HCT116 (cell line): ENCODE results near the gene KRT39. TPM values are rescaled to one million over a fixed set of nuclear protein-coding genes. Genes with fewer than 3 reads are reported as not detected.

Experiments
- ATAC-seq: fragments of 200-7000 bp; cut with Tn5 transposase; 2 replicates; pipeline ENCODE4 v1.9.1; 2020; ENCODE audit warnings: mild to moderate bottlenecking, moderate library complexity
- BruUV-seq: library from RNA; stranded (reverse); fragments of 400-500 nt; replicated peaks from 2 replicates; lab custom pipeline; 2021; lab: Mats Ljungman, UMichigan
- CTCF ChIA-PET: fragments of 300-600 bp; sonication (Branson Sonifier 250); formaldehyde crosslinking; loops from one replicate; lab custom pipeline; 2021; ENCODE audit warnings: antibody characterized with exemption; lab: Charles Lee
- POLR2A ChIA-PET: fragments of 300-600, 350-600 bp; sonication (Branson Sonifier 250); formaldehyde crosslinking; loops from one replicate; lab custom pipeline; 2021; ENCODE audit warnings: antibody characterized with exemption; lab: Charles Lee
- RAD21 ChIA-PET, 2 experiments: fragments of 300-600 bp; sonication (Branson Sonifier 250); formaldehyde crosslinking; loops; one replicate each; lab custom pipeline; 2023; ENCODE audit warnings: low total read pairs in 2 of 2; ENCODE audit not compliant: uncharacterized antibody in 2 of 2, unreplicated experiment in 2 of 2, low non-redundant PET in 1 of 2; lab: Charles Lee
- DNase-seq: peaks from one replicate; pipeline ENCODE4 v3.0.0-alpha.2; 2010; ENCODE audit warnings: low read depth, low spot score
- H2AFZ ChIP-seq: fragments of 200-600 bp; shearing (Covaris generic), sonication (generic); 2 replicates; pipeline ENCODE4 v1.6.1; 2017; ENCODE audit warnings: low read depth, mixed run types, mixed read lengths, antibody characterized with exemption, low read length; ENCODE audit not compliant: poor library complexity, severe bottlenecking
- H3K27ac ChIP-seq: 2 replicates; pipeline ENCODE4 v1.5.1; 2012; ENCODE audit warnings: low read depth, low read length
- H3K27me3 ChIP-seq: fragments of 200-600 bp; sonication (generic); 2 replicates; pipeline ENCODE4 v1.6.1; 2016; ENCODE audit warnings: mixed run types, low read length, mixed read lengths; ENCODE audit not compliant: insufficient read depth
- H3K36me3 ChIP-seq, 2 experiments: fragments of 200-500 bp in 1 of 2; fragments of 200-600 bp in 1 of 2; sonication (Bioruptor generic) in 1 of 2; sonication (generic) in 1 of 2; 2 replicates each; pipeline versions ENCODE4 v1.5.1 to v1.6.1; 2014 to 2016; ENCODE audit warnings: low read length in 2 of 2, inconsistent platforms in 1 of 2, mixed read lengths in 1 of 2, mixed run types in 1 of 2; ENCODE audit not compliant: insufficient read depth in 2 of 2, control insufficient read depth in 1 of 2
- H3K4me1 ChIP-seq, 2 experiments: fragments of 200-600 bp in 1 of 2; sonication (generic) in 1 of 2; 2 replicates each; pipeline versions ENCODE4 v1.5.1 to v1.6.1; 2012 to 2017; ENCODE audit warnings: low read length in 2 of 2, inconsistent platforms in 1 of 2, mild to moderate bottlenecking in 1 of 2, mixed read lengths in 1 of 2, mixed run types in 1 of 2, moderate library complexity in 1 of 2; ENCODE audit not compliant: insufficient read depth in 2 of 2, control insufficient read depth in 1 of 2
- H3K4me2 ChIP-seq: fragments of 200-600 bp; sonication (generic); 2 replicates; pipeline ENCODE4 v1.6.1; 2017; ENCODE audit warnings: mixed run types, low read length, mixed read lengths
- H3K4me3 ChIP-seq, 2 experiments: fragments of 200-600 bp in 1 of 2; sonication (generic) in 1 of 2; replicated peaks in 1 of 2; 2 replicates each; pipeline ENCODE4 v1.5.1; 2011 to 2016; ENCODE audit warnings: low read length in 2 of 2, control low read depth in 1 of 2, low read depth in 1 of 2, mild to moderate bottlenecking in 1 of 2, mixed read lengths in 1 of 2, mixed run types in 1 of 2
- H3K79me2 ChIP-seq: fragments of 200-600 bp; sonication (generic); 2 replicates; pipeline ENCODE4 v1.6.1; 2017; ENCODE audit warnings: mild to moderate bottlenecking, mixed run types, low read length, moderate library complexity, mixed read lengths; ENCODE audit not compliant: insufficient read depth
- H3K9ac ChIP-seq: fragments of 200-600 bp; sonication (generic); 2 replicates; pipeline ENCODE4 v1.6.1; 2016; ENCODE audit warnings: low read length, mixed read lengths
- H3K9me2 ChIP-seq: fragments of 200-600 bp; sonication (generic), shearing (Covaris generic); 2 replicates; pipeline ENCODE4 v1.6.1; 2017; ENCODE audit warnings: mixed run types, mild to moderate bottlenecking, moderate library complexity; ENCODE audit not compliant: insufficient read depth
- H3K9me3 ChIP-seq, 2 experiments: fragments of 200-500 bp in 1 of 2; fragments of 200-600 bp in 1 of 2; sonication (Bioruptor generic) in 1 of 2; sonication (generic) in 1 of 2; 2 replicates each; pipeline ENCODE4 v1.6.1; 2014 to 2017; ENCODE audit warnings: low read length in 2 of 2, mixed read lengths in 2 of 2, inconsistent platforms in 1 of 2, low read depth in 1 of 2, mild to moderate bottlenecking in 1 of 2, mixed run types in 1 of 2, moderate library complexity in 1 of 2; ENCODE audit not compliant: control insufficient read depth in 1 of 2, insufficient read depth in 1 of 2
- H4K20me1 ChIP-seq: fragments of 200-600 bp; sonication (generic), shearing (Covaris generic); 2 replicates; pipeline ENCODE4 v1.6.1; 2017; ENCODE audit warnings: mixed run types, mild to moderate bottlenecking, moderate library complexity; ENCODE audit not compliant: insufficient read depth
- CBX3 ChIP-seq: IDR thresholded peaks from 2 replicates; pipeline ENCODE4 v1.6.1; 2012; ENCODE audit warnings: low read depth
- CEBPB ChIP-seq: IDR thresholded peaks from 2 replicates; pipeline ENCODE4 v1.6.1; 2012; ENCODE audit warnings: low read depth
- ELF1 ChIP-seq: IDR thresholded peaks from 2 replicates; pipeline ENCODE4 v1.6.1; 2012; ENCODE audit warnings: low read depth, borderline replicate concordance
- EZH2 ChIP-seq: fragments of 200-600 bp; sonication (generic); IDR thresholded peaks from 2 replicates; pipeline ENCODE4 v1.6.1; 2017; ENCODE audit warnings: antibody characterized with exemption, mixed run types
- EZH2phosphoT487 ChIP-seq: fragments of 200-600 bp; IDR thresholded peaks from 2 replicates; pipeline ENCODE4 v1.6.1; 2018; ENCODE audit warnings: antibody characterized with exemption, borderline replicate concordance
- JUND ChIP-seq: IDR thresholded peaks from 2 replicates; pipeline ENCODE4 v1.6.1; 2012
- POLR2AphosphoS5 ChIP-seq: IDR thresholded peaks from 2 replicates; pipeline ENCODE4 v1.6.1; 2011; ENCODE audit warnings: mild to moderate bottlenecking, low read depth, low read length, moderate library complexity
- SIN3A ChIP-seq: IDR thresholded peaks from 2 replicates; pipeline ENCODE4 v1.6.1; 2012; ENCODE audit warnings: low read depth
- SP1 ChIP-seq: IDR thresholded peaks from 2 replicates; pipeline ENCODE4 v1.6.1; 2012; ENCODE audit warnings: low read depth
- intact Hi-C: fragments of 100-400 bp; cut with micrococcal nuclease; formaldehyde crosslinking; loops from 2 replicates; pipeline ENCODE4 v1.10.0; 2022
- total RNA-seq: library from RNA; stranded (reverse); gene quantifications from one replicate; pipeline ENCODE4 v1.2.1, GENCODE V29; 2021; ENCODE audit not compliant: unreplicated experiment
- TF ChIP-seq, protein P1 (sequence below): IDR thresholded peaks from 2 replicates; pipeline ENCODE4 v1.6.1; 2012
- TF ChIP-seq, protein P2 (sequence below): IDR thresholded peaks from 2 replicates; pipeline ENCODE4 v1.6.1; 2012
- TF ChIP-seq, protein P3 (sequence below): IDR thresholded peaks from 2 replicates; pipeline ENCODE4 v1.6.1; 2012; ENCODE audit warnings: low read depth

KRT39 gene
- total RNA-seq, 1 experiment from 2014 or later, result not detected

- H3K4me1 ChIP-seq, result peaks cover 4% of the 10 kb centered on the region in 2 experiments; a peak in 3 of 4 replicates
- no peaks in the 10 kb centered on the region for H3K27me3 ChIP-seq
- no peak overlapping the region for H2AFZ ChIP-seq
- no peaks in the 10 kb centered on the region for H4K20me1 ChIP-seq
- DNase-seq (no peak), ATAC-seq (no peak)
- no peaks in the 10 kb centered on the region for H3K36me3 ChIP-seq
- CTCF ChIA-PET, result no interaction called here
- no TSS peak for BruUV-seq
- H3K9ac ChIP-seq, result no peak overlapping the region
- intact Hi-C loops, result no loop called here
- no peaks in the 10 kb centered on the region for H3K9me2 ChIP-seq
- no peak overlapping the region for H3K27ac ChIP-seq
- H3K4me2 ChIP-seq, result no peak overlapping the region
- RAD21 ChIA-PET, result no interaction called here
- H3K4me3 ChIP-seq, result no peak overlapping the region
- TF ChIP-seq EZH2phosphoT487 (no peak), CBX3 (no peak), JUND (no peak), SIN3A (no peak), EZH2 (no peak), CEBPB (no peak), ELF1 (no peak), POLR2AphosphoS5 (no peak), SP1 (no peak)
- TF ChIP-seq, protein P1, sequence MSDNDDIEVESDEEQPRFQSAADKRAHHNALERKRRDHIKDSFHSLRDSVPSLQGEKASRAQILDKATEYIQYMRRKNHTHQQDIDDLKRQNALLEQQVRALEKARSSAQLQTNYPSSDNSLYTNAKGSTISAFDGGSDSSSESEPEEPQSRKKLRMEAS, result no peak
- TF ChIP-seq, protein P2, sequence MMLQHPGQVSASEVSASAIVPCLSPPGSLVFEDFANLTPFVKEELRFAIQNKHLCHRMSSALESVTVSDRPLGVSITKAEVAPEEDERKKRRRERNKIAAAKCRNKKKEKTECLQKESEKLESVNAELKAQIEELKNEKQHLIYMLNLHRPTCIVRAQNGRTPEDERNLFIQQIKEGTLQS, result no peak
- TF ChIP-seq, protein P3, sequence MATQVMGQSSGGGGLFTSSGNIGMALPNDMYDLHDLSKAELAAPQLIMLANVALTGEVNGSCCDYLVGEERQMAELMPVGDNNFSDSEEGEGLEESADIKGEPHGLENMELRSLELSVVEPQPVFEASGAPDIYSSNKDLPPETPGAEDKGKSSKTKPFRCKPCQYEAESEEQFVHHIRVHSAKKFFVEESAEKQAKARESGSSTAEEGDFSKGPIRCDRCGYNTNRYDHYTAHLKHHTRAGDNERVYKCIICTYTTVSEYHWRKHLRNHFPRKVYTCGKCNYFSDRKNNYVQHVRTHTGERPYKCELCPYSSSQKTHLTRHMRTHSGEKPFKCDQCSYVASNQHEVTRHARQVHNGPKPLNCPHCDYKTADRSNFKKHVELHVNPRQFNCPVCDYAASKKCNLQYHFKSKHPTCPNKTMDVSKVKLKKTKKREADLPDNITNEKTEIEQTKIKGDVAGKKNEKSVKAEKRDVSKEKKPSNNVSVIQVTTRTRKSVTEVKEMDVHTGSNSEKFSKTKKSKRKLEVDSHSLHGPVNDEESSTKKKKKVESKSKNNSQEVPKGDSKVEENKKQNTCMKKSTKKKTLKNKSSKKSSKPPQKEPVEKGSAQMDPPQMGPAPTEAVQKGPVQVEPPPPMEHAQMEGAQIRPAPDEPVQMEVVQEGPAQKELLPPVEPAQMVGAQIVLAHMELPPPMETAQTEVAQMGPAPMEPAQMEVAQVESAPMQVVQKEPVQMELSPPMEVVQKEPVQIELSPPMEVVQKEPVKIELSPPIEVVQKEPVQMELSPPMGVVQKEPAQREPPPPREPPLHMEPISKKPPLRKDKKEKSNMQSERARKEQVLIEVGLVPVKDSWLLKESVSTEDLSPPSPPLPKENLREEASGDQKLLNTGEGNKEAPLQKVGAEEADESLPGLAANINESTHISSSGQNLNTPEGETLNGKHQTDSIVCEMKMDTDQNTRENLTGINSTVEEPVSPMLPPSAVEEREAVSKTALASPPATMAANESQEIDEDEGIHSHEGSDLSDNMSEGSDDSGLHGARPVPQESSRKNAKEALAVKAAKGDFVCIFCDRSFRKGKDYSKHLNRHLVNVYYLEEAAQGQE, result no peak
- no peaks in the 10 kb centered on the region for H3K79me2 ChIP-seq
- no peaks in the 10 kb centered on the region for H3K9me3 ChIP-seq
- POLR2A ChIA-PET, result interaction anchor here (0.7 kb wide), 1 partner anchor 378 kb away, joined by 3 read pairs; no protein-coding TSS in a partner anchor
Measured at GRCh38 chr17:40978575-40979151, 11.9 kb upstream of the KRT39 start.
